Activated CD8-positive, alpha-beta T cell treated with anti-CD3 and anti-CD28 coated beads for 36 hours (primary cell): Measurements from ENCODE around the gene CACNA2D2. TPM values are rescaled to one million over a fixed set of nuclear protein-coding genes. Genes with fewer than 3 reads are reported as not detected.

Experiments used
- ATAC-seq: fragments of 200-7000 bp; cut with Tn5 transposase; one replicate; pipeline ENCODE4 v1.10.0; 2021; ENCODE audit warnings: mild to moderate bottlenecking, moderate library complexity
- CTCF ChIA-PET: fragments of 350-600 bp; sonication (Branson Sonifier 250); formaldehyde crosslinking; loops from one replicate; lab custom pipeline; 2021; ENCODE audit warnings: antibody characterized with exemption; lab: Charles Lee
- POLR2A ChIA-PET: fragments of 350-600 bp; sonication (Branson Sonifier 250); formaldehyde crosslinking; loops from one replicate; lab custom pipeline; 2021; ENCODE audit warnings: antibody characterized with exemption; lab: Charles Lee
- DNase-seq: peaks from one replicate; pipeline ENCODE4 v3.0.0-alpha.2; 2020
- H3K27ac Mint-ChIP-seq: one replicate; pipeline ENCODE4 v1.8.0; 2021; ENCODE audit warnings: mild to moderate bottlenecking, mixed read lengths
- H3K27me3 Mint-ChIP-seq: one replicate; pipeline ENCODE4 v1.8.0; 2021; ENCODE audit warnings: mixed read lengths
- H3K36me3 Mint-ChIP-seq: one replicate; pipeline ENCODE4 v1.8.0; 2021; ENCODE audit warnings: low read depth, mixed read lengths
- H3K4me1 Mint-ChIP-seq: one replicate; pipeline ENCODE4 v1.8.0; 2021; ENCODE audit warnings: low read depth, mixed read lengths
- H3K4me3 Mint-ChIP-seq: one replicate; pipeline ENCODE4 v1.8.0; 2021; ENCODE audit warnings: mild to moderate bottlenecking, moderate library complexity, mixed read lengths
- H3K9me3 Mint-ChIP-seq: one replicate; pipeline ENCODE4 v1.8.0; 2021; ENCODE audit warnings: mixed read lengths
- intact Hi-C: fragments of 100-400 bp; cut with micrococcal nuclease; formaldehyde crosslinking; loops from one replicate; pipeline ENCODE4 v1.10.0; 2022
- total RNA-seq, 2 experiments: library from RNA; stranded (reverse); gene quantifications; one replicate each; pipeline ENCODE4 v1.2.3, GENCODE V29; 2021
- TF ChIP-seq, protein P1 (sequence below): fragments of 200-600 bp; IDR thresholded peaks from one replicate; pipeline ENCODE4 v1.8.0; 2022; ENCODE audit warnings: antibody characterized with exemption, mild to moderate bottlenecking

The CACNA2D2 gene
- total RNA-seq, 2 experiments from 2014 or later: 1.6 to 2.1 TPM

GRCh38 chr3:50473768-50474167 is 29.7 kb downstream of the CACNA2D2 start:
- intact Hi-C loops: no loop called here
- Mint-ChIP-seq H3K9me3 (no peaks in the 10 kb centered on the region), H3K27ac (no peak overlapping the region), H3K27me3 (no peaks in the 10 kb centered on the region), H3K4me3 (no peak overlapping the region), H3K36me3 (no peaks in the 10 kb centered on the region), H3K4me1 (peaks cover 24% of the 10 kb centered on the region)
- ATAC-seq: no peak
- ChIA-PET POLR2A (no interaction called here), CTCF (interaction anchor here (1.1 to 1.5 kb wide), 3 partner anchors 12 to 68 kb away, joined by 3 read pairs; no protein-coding TSS in a partner anchor)
- DNase-seq: no peak
- TF ChIP-seq, protein P1, sequence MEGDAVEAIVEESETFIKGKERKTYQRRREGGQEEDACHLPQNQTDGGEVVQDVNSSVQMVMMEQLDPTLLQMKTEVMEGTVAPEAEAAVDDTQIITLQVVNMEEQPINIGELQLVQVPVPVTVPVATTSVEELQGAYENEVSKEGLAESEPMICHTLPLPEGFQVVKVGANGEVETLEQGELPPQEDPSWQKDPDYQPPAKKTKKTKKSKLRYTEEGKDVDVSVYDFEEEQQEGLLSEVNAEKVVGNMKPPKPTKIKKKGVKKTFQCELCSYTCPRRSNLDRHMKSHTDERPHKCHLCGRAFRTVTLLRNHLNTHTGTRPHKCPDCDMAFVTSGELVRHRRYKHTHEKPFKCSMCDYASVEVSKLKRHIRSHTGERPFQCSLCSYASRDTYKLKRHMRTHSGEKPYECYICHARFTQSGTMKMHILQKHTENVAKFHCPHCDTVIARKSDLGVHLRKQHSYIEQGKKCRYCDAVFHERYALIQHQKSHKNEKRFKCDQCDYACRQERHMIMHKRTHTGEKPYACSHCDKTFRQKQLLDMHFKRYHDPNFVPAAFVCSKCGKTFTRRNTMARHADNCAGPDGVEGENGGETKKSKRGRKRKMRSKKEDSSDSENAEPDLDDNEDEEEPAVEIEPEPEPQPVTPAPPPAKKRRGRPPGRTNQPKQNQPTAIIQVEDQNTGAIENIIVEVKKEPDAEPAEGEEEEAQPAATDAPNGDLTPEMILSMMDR: no peak

DNA sequence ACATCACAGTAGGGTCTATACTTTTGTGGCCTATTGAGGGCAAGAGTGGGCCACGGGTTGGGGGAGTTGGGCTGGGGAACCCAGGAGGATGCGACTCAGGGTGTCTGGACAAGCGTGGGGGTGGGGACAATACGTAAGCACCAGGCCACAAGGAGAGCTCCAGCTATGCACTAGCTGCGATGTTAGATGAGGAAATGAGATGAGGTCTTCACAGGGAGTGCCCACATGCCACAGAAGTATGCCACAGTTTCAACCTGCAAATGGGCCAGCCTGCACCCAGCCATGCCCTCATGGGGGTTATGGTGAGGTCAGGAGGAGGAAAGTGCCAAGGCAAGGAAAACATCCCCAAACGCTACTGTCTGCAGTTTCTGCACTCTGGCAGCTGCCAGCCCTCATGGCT is 30.5 kb downstream of the CACNA2D2 start:
- Mint-ChIP-seq H3K9me3 (no peaks in the 10 kb centered on the region), H3K4me3 (no peak overlapping the region), H3K36me3 (no peaks in the 10 kb centered on the region), H3K27me3 (no peaks in the 10 kb centered on the region), H3K4me1 (peaks cover 24% of the 10 kb centered on the region), H3K27ac (peak overlapping the region; percentile 16)
- intact Hi-C loops: no loop called here
- CTCF ChIA-PET: interaction anchor here (1.1 to 1.2 kb wide), 2 partner anchors 46 to 69 kb away, joined by 3 read pairs; no protein-coding TSS in a partner anchor
- peak; percentile 75 for ATAC-seq
- TF ChIP-seq, protein P1: no peak
- POLR2A ChIA-PET: no interaction called here
- DNase-seq: peak; percentile 46

GRCh38 chr3:50470658-50471057 is 32.8 kb downstream of the CACNA2D2 start:
- Mint-ChIP-seq H3K36me3 (no peaks in the 10 kb centered on the region), H3K27me3 (no peaks in the 10 kb centered on the region), H3K4me3 (no peak overlapping the region), H3K4me1 (peaks cover 24% of the 10 kb centered on the region), H3K27ac (no peak overlapping the region), H3K9me3 (no peaks in the 10 kb centered on the region)
- ChIA-PET POLR2A (no interaction called here), CTCF (no interaction called here)
- no peak for DNase-seq
- TF ChIP-seq, protein P1: no peak
- ATAC-seq: no peak
- intact Hi-C loops: no loop called here

- DNase-seq (no peak), ATAC-seq (no peak)
- CTCF ChIA-PET: no interaction called here
- POLR2A ChIA-PET: no interaction called here
- Mint-ChIP-seq H3K4me3 (no peak overlapping the region), H3K27me3 (no peaks in the 10 kb centered on the region), H3K9me3 (no peaks in the 10 kb centered on the region), H3K4me1 (peaks cover 8% of the 10 kb centered on the region), H3K27ac (no peak overlapping the region), H3K36me3 (no peaks in the 10 kb centered on the region)
- TF ChIP-seq, protein P1: no peak
- intact Hi-C loops: no loop called here
Measured at GRCh38 chr3:50467919-50468318, 35.5 kb downstream of the CACNA2D2 start.

DNA sequence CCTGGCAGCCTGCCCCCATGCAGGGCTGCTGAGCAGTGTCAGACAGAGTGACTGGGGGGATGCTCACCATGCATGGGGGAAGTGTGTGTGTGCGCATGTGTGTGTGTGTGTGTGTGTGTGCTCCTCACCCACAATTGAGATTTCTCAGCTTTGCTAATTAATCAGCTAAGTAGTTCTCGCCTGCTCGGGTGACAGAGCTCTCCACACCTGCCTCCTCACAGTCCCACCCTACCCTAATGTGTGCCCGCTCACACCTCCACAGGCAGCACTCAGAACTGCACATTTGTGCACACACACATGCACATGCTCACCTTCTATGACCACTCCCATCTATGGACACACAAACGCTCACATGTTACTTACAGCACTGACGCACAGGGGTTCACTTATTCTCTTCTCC is 37.3 kb downstream of the CACNA2D2 start:
- intact Hi-C loops: no loop called here
- Mint-ChIP-seq H3K36me3 (no peaks in the 10 kb centered on the region), H3K27me3 (no peaks in the 10 kb centered on the region), H3K4me3 (no peak overlapping the region), H3K9me3 (no peaks in the 10 kb centered on the region), H3K4me1 (no peaks in the 10 kb centered on the region), H3K27ac (no peak overlapping the region)
- peak; percentile 72 for ATAC-seq
- peak; percentile 23 for DNase-seq
- TF ChIP-seq, protein P1: no peak
- POLR2A ChIA-PET: no interaction called here
- CTCF ChIA-PET: interaction anchor here (1.2 kb wide), 1 partner anchor 76 kb away, joined by 3 read pairs; no protein-coding TSS in a partner anchor
